NOMO-1 treated with DMSO at 0.1 percent for 48 hours (cell line): ENCODE results near the gene MORF4L2.
"Not testable (repeated sequence)": the region's sequence is repeated elsewhere in the genome, so short reads cannot be mapped to it uniquely, and the experiment has no call there.

Experiments used
- DNase-seq: peaks from one replicate; lab custom pipeline; 2025; ENCODE audit not compliant: unreplicated experiment; lab: John Stamatoyannopoulos, UW

Gene MORF4L2

GRCh38 chrX:103681443-103681842, 5.1 kb downstream of the MORF4L2 start:
- DNase-seq: no peak

GRCh38 chrX:103678199-103678993, 8.1 kb downstream of the MORF4L2 start:
- DNase-seq: no peak

GRCh38 chrX:103674531-103675454, 11.7 kb downstream of the MORF4L2 start:
- DNase-seq: no peak

- no peak for DNase-seq
Observed at GRCh38 chrX:103669745-103670144, 16.8 kb downstream of the MORF4L2 start.

GRCh38 chrX:103666202-103667107, 20.0 kb downstream of the MORF4L2 start:
- DNase-seq: no peak

GRCh38 chrX:103663981-103664762, 22.3 kb downstream of the MORF4L2 start:
- DNase-seq: no peak

GRCh38 chrX:103659460-103659859, 27.0 kb downstream of the MORF4L2 start:
- DNase-seq: not testable (repeated sequence)

- no peak for DNase-seq
Observed at GRCh38 chrX:103658681-103659433, 27.6 kb downstream of the MORF4L2 start.

- DNase-seq: not testable (repeated sequence)
Observed at GRCh38 chrX:103657066-103657465, 29.4 kb downstream of the MORF4L2 start.

- DNase-seq: no peak
Observed at GRCh38 chrX:103656617-103657016, 29.9 kb downstream of the MORF4L2 start.

GRCh38 chrX:103655230-103656000, 31.1 kb downstream of the MORF4L2 start:
- DNase-seq: not testable (repeated sequence)

- no peak for DNase-seq
Observed at GRCh38 chrX:103651151-103651773, 35.2 kb downstream of the MORF4L2 start.

- no peak for DNase-seq
Observed at GRCh38 chrX:103647630-103648029, 38.9 kb downstream of the MORF4L2 start.

GRCh38 chrX:103644125-103644524, 42.4 kb downstream of the MORF4L2 start:
- DNase-seq: no peak

GRCh38 chrX:103640401-103641155, 45.9 kb downstream of the MORF4L2 start:
- DNase-seq: no peak

GRCh38 chrX:103638479-103639346, 47.8 kb downstream of the MORF4L2 start:
- DNase-seq: not testable (repeated sequence)
